ENCODE data around the gene LHFPL2. TPM values are rescaled to one million over a fixed set of nuclear protein-coding genes. Genes with fewer than 3 reads are reported as not detected.
A peak's percentile ranks its signal among the peaks of the same experiment; 100 is the strongest.

The LHFPL2 gene
- total RNA-seq, 1 donor from 2014 or later: 40.6 TPM

- no peak for ATAC-seq
- H3K27ac ChIP-seq: no peak overlapping the region
- peaks cover 26% of the 10 kb centered on the region for H3K4me1 ChIP-seq
Observed at GRCh38 chr5:78573318-78573717, 75.3 kb downstream of the LHFPL2 start.

GRCh38 chr5:78570646-78571045 lies 77.9 kb downstream of the LHFPL2 start:
- DNase-seq (no peak), ATAC-seq (no peak)
- Histone ChIP-seq H3K36me3 (no peaks in the 10 kb centered on the region), H3K4me3 (no peak overlapping the region), H3K27me3 (ENCODE audit: low read depth) (no peaks in the 10 kb centered on the region), H3K4me1 (peaks cover 30% of the 10 kb centered on the region), H3K9me3 (no peaks in the 10 kb centered on the region), H3K27ac (no peak overlapping the region)
- intact Hi-C loops (cut with DNase I): no loop called here
- no peak for TF ChIP-seq CTCF (IDR thresholded peaks at IDR 0.05)

More at GRCh38 chr5:78573318-78573717, 75.3 kb downstream of the LHFPL2 start:
- intact Hi-C loops (cut with DNase I): no loop called here
- Histone ChIP-seq H3K27me3 (ENCODE audit: low read depth) (no peaks in the 10 kb centered on the region), H3K36me3 (no peaks in the 10 kb centered on the region), H3K4me3 (no peak overlapping the region), H3K9me3 (no peaks in the 10 kb centered on the region)
- DNase-seq: no peak
- TF ChIP-seq CTCF (IDR thresholded peaks at IDR 0.05): no peak

GRCh38 chr5:78569441-78569840 lies 79.1 kb downstream of the LHFPL2 start:
- DNase-seq (peak; percentile 70), ATAC-seq (peak; percentile 16 to 31)
- TF ChIP-seq CTCF (IDR thresholded peaks at IDR 0.05): no peak
- Histone ChIP-seq H3K27me3 (ENCODE audit: low read depth) (no peaks in the 10 kb centered on the region), H3K27ac (no peak overlapping the region), H3K4me3 (no peak overlapping the region), H3K4me1 (peaks cover 30% of the 10 kb centered on the region), H3K9me3 (no peaks in the 10 kb centered on the region), H3K36me3 (no peaks in the 10 kb centered on the region)
- intact Hi-C loops (cut with DNase I): no loop called here

GRCh38 chr5:78568676-78569075 lies 79.9 kb downstream of the LHFPL2 start:
- Histone ChIP-seq H3K36me3 (no peaks in the 10 kb centered on the region), H3K4me1 (peaks cover 30% of the 10 kb centered on the region), H3K9me3 (no peaks in the 10 kb centered on the region), H3K27ac (peak overlapping the region; percentile 15), H3K27me3 (ENCODE audit: low read depth) (no peaks in the 10 kb centered on the region), H3K4me3 (no peak overlapping the region)
- TF ChIP-seq CTCF (IDR thresholded peaks at IDR 0.05): no peak
- intact Hi-C loops (cut with DNase I): no loop called here
- DNase-seq (no peak), ATAC-seq (no peak)

GRCh38 chr5:78568212-78568611 lies 80.4 kb downstream of the LHFPL2 start:
- H3K36me3 ChIP-seq: no peaks in the 10 kb centered on the region
- no peak for ATAC-seq
- DNase-seq: no peak
- peaks cover 30% of the 10 kb centered on the region for H3K4me1 ChIP-seq
- H3K9me3 ChIP-seq: no peaks in the 10 kb centered on the region
- H3K27ac ChIP-seq: peak overlapping the region; percentile 15
- H3K4me3 ChIP-seq: no peak overlapping the region
- intact Hi-C loops (cut with DNase I): no loop called here
- H3K27me3 ChIP-seq (ENCODE audit: low read depth): no peaks in the 10 kb centered on the region
- TF ChIP-seq CTCF (IDR thresholded peaks at IDR 0.05): no peak

GRCh38 chr5:78567617-78568016 lies 81.0 kb downstream of the LHFPL2 start:
- intact Hi-C loops (cut with DNase I): no loop called here
- H3K4me3 ChIP-seq: no peak overlapping the region
- H3K36me3 ChIP-seq: no peaks in the 10 kb centered on the region
- H3K27ac ChIP-seq: no peak overlapping the region
- no peaks in the 10 kb centered on the region for H3K9me3 ChIP-seq
- H3K27me3 ChIP-seq (ENCODE audit: low read depth): no peaks in the 10 kb centered on the region
- ATAC-seq (no peak), DNase-seq (no peak)
- H3K4me1 ChIP-seq: peaks cover 30% of the 10 kb centered on the region
- no peak for TF ChIP-seq CTCF (IDR thresholded peaks at IDR 0.05)
